Endodermal cell (in vitro differentiated cells): ENCODE measurements around the gene LTBP4. TPM values are rescaled to one million over a fixed set of nuclear protein-coding genes. Genes with fewer than 3 reads are reported as not detected.

Experiments
- DNase-seq: peaks from one replicate; pipeline ENCODE4 v3.0.0-alpha.2; 2017
- H3K27ac ChIP-seq: 2 replicates; pipeline ENCODE4 v1.5.1; 2013; ENCODE audit warnings: mild to moderate bottlenecking, low read depth, low read length, moderate library complexity
- H3K27me3 ChIP-seq: 2 replicates; pipeline ENCODE4 v1.6.1; 2013; ENCODE audit warnings: mild to moderate bottlenecking, low read length, moderate library complexity; ENCODE audit not compliant: insufficient read depth, control insufficient read depth, poor library complexity, severe bottlenecking
- H3K36me3 ChIP-seq: 2 replicates; pipeline ENCODE4 v1.7.0; 2013; ENCODE audit warnings: mild to moderate bottlenecking, low read length, moderate library complexity; ENCODE audit not compliant: control insufficient read depth, insufficient read depth
- H3K4me1 ChIP-seq: one replicate; pipeline ENCODE4 v1.7.0; 2013; ENCODE audit warnings: low read length; ENCODE audit not compliant: control insufficient read depth, insufficient read depth
- H3K4me3 ChIP-seq: 2 replicates; pipeline ENCODE4 v1.5.1; 2013; ENCODE audit warnings: mild to moderate bottlenecking, low read length, moderate library complexity
- H3K9ac ChIP-seq: 2 replicates; pipeline ENCODE4 v1.6.1; 2013; ENCODE audit warnings: mild to moderate bottlenecking, low read length, moderate library complexity; ENCODE audit not compliant: poor library complexity, severe bottlenecking; ENCODE audit errors: extremely low read depth
- H3K9me3 ChIP-seq: 2 replicates; pipeline ENCODE4 v1.6.1; 2013; ENCODE audit warnings: mild to moderate bottlenecking, low read length, moderate library complexity; ENCODE audit not compliant: control insufficient read depth
- H3K27ac Mint-ChIP-seq: 2 replicates; pipeline ENCODE4 v1.8.0; 2020; ENCODE audit warnings: mixed read lengths
- H3K27me3 Mint-ChIP-seq: 2 replicates; pipeline ENCODE4 v1.8.0; 2021; ENCODE audit warnings: mild to moderate bottlenecking, mixed read lengths; ENCODE audit not compliant: insufficient read depth
- H3K36me3 Mint-ChIP-seq: 2 replicates; pipeline ENCODE4 v1.8.0; 2020; ENCODE audit warnings: low read depth, mixed read lengths
- H3K4me1 Mint-ChIP-seq: 2 replicates; pipeline ENCODE4 v1.8.0; 2020; ENCODE audit warnings: mixed read lengths
- H3K4me3 Mint-ChIP-seq: 2 replicates; pipeline ENCODE4 v1.8.0; 2020; ENCODE audit warnings: mild to moderate bottlenecking, moderate library complexity, mixed read lengths
- H3K9me3 Mint-ChIP-seq: 2 replicates; pipeline ENCODE4 v1.8.0; 2020; ENCODE audit warnings: mild to moderate bottlenecking, mixed read lengths
- CTCF ChIP-seq: fragments of 200-600 bp; sonication (generic); conservative IDR thresholded peaks from 2 replicates; pipeline ENCODE4 v1.5.0; 2021; ENCODE audit warnings: antibody characterized with exemption, mild to moderate bottlenecking
- WGBS, 2 experiments: methylation state at CpG; one replicate each; pipeline versions ENCODE4 v1.1.5 to v1.1.7; 2013; ENCODE audit warnings: missing lambda C conversion rate in 2 of 2, mixed read lengths in 1 of 2; ENCODE audit not compliant: insufficient coverage in 1 of 2, insufficient read length in 1 of 2; 5-methylcytosine and 5-hydroxymethylcytosine counted together
- total RNA-seq, 2 donors: library from RNA; stranded (reverse); fragmentation: NEBNext Ultra II Directional in 1 of 2; extraction: Animal tissue kit (Norgen Biotek cat#: 25700) in 1 of 2; gene quantifications; 2 replicates in 1 of 2; 3 replicates in 1 of 2; pipeline ENCODE4 v1.2.1, GENCODE V29; 2021

The LTBP4 gene
- total RNA-seq, 2 donors from 2014 or later, result 104 to 133 TPM

- H3K4me3 Mint-ChIP-seq, result peak overlapping the region; percentile 58
- H3K36me3 Mint-ChIP-seq, result no peaks in the 10 kb centered on the region
- peaks cover 13% of the 10 kb centered on the region for H3K4me1 Mint-ChIP-seq
- peaks cover 76% of the 10 kb centered on the region for H3K27me3 Mint-ChIP-seq
- peaks cover 33% of the 10 kb centered on the region for H3K27me3 ChIP-seq
- peaks cover 2% of the 10 kb centered on the region for H3K4me1 ChIP-seq
- H3K9me3 ChIP-seq, result no peaks in the 10 kb centered on the region
- H3K4me3 ChIP-seq, result peak overlapping the region; percentile 75
- peak overlapping the region; percentile 44 for H3K27ac Mint-ChIP-seq
- no peak overlapping the region for H3K9ac ChIP-seq
- peak; percentile 98 for DNase-seq
- H3K9me3 Mint-ChIP-seq, result no peaks in the 10 kb centered on the region
- H3K36me3 ChIP-seq, result no peaks in the 10 kb centered on the region
- 4 to 5% methylated on average over 16 to 49 of the region's 50 CpGs for WGBS, 2 experiments
- no peak overlapping the region for H3K27ac ChIP-seq
- no peak for TF ChIP-seq CTCF
Observed at GRCh38 chr19:40609561-40610395, 8.6 kb downstream of the LTBP4 start.

GRCh38 chr19:40610396-40611064, 9.4 kb downstream of the LTBP4 start:
- Histone ChIP-seq H3K27me3 (peaks cover 29% of the 10 kb centered on the region), H3K36me3 (peaks cover 1% of the 10 kb centered on the region), H3K4me3 (no peak overlapping the region), H3K9me3 (no peaks in the 10 kb centered on the region), H3K27ac (no peak overlapping the region), H3K4me1 (peaks cover 2% of the 10 kb centered on the region), H3K9ac (no peak overlapping the region)
- Mint-ChIP-seq H3K27ac (peak overlapping the region; percentile 44), H3K9me3 (no peaks in the 10 kb centered on the region), H3K36me3 (peaks cover 1% of the 10 kb centered on the region), H3K4me3 (peak overlapping the region; percentile 58), H3K4me1 (peaks cover 10% of the 10 kb centered on the region), H3K27me3 (peaks cover 70% of the 10 kb centered on the region)
- no peak for DNase-seq
- no peak for TF ChIP-seq CTCF
- 70 to 90% methylated on average over 7 to 29 of the region's 29 CpGs for WGBS, 2 experiments

GRCh38 chr19:40611096-40611495, 9.9 kb downstream of the LTBP4 start:
- Mint-ChIP-seq H3K27me3 (peaks cover 65% of the 10 kb centered on the region), H3K4me3 (no peak overlapping the region), H3K27ac (no peak overlapping the region), H3K9me3 (no peaks in the 10 kb centered on the region), H3K36me3 (peaks cover 1% of the 10 kb centered on the region), H3K4me1 (peaks cover 7% of the 10 kb centered on the region)
- H3K9me3 ChIP-seq, result no peaks in the 10 kb centered on the region
- 91 to 100% methylated on average over 1 to 15 of the region's 15 CpGs for whole genome bisulfite sequencing, 2 experiments
- no peak for TF ChIP-seq CTCF
- peaks cover 7% of the 10 kb centered on the region for H3K36me3 ChIP-seq
- H3K27ac ChIP-seq, result no peak overlapping the region
- H3K27me3 ChIP-seq, result peaks cover 29% of the 10 kb centered on the region
- no peak overlapping the region for H3K9ac ChIP-seq
- H3K4me3 ChIP-seq, result no peak overlapping the region
- peaks cover 2% of the 10 kb centered on the region for H3K4me1 ChIP-seq
- peak; percentile 39 for DNase-seq
